Panc1 (cell line): Measurements from ENCODE around the gene GPATCH3. TPM values are rescaled to one million over a fixed set of nuclear protein-coding genes. Genes with fewer than 3 reads are reported as not detected.

ENCODE experiments used
- ATAC-seq: fragments of 200-7000 bp; cut with Tn5 transposase; 2 replicates; pipeline ENCODE4 v1.9.1; 2020; ENCODE audit warnings: mild to moderate bottlenecking, moderate library complexity
- BruUV-seq: library from RNA; stranded (reverse); fragments of 400-500 nt; replicated peaks from 2 replicates; lab custom pipeline; 2021; lab: Mats Ljungman, UMichigan
- CTCF ChIA-PET: fragments of 300-600 bp; sonication (Branson Sonifier 250); formaldehyde crosslinking; loops from one replicate; lab custom pipeline; 2022; ENCODE audit warnings: antibody characterized with exemption; lab: Charles Lee
- POLR2A ChIA-PET: fragments of 300-600 bp; sonication (Branson Sonifier 250); formaldehyde crosslinking; loops from one replicate; lab custom pipeline; 2022; ENCODE audit warnings: antibody characterized with exemption; lab: Charles Lee
- DNase-seq: peaks from one replicate; pipeline ENCODE4 v3.0.0-alpha.2; 2010; ENCODE audit warnings: low read depth, low spot score
- H3K27ac ChIP-seq: 2 replicates; pipeline ENCODE4 v1.5.1; 2011; ENCODE audit warnings: mild to moderate bottlenecking, low read length, inconsistent platforms
- H3K27me3 ChIP-seq: fragments of 200-500 bp; sonication (Bioruptor generic); 2 replicates; pipeline ENCODE4 v1.6.0; 2014; ENCODE audit warnings: low read length, inconsistent platforms; ENCODE audit not compliant: control insufficient read depth, insufficient read depth
- H3K36me3 ChIP-seq: fragments of 200-500 bp; sonication (Bioruptor generic); 2 replicates; pipeline ENCODE4 v1.5.1; 2014; ENCODE audit warnings: inconsistent platforms, mild to moderate bottlenecking, low read length, moderate library complexity; ENCODE audit not compliant: control insufficient read depth, insufficient read depth
- H3K4me1 ChIP-seq: 2 replicates; pipeline ENCODE4 v1.5.1; 2011; ENCODE audit warnings: inconsistent platforms, mild to moderate bottlenecking, low read length, moderate library complexity; ENCODE audit not compliant: control insufficient read depth, insufficient read depth
- H3K4me3 ChIP-seq, 2 experiments: 2 replicates each; pipeline ENCODE4 v1.5.1; 2011 to 2012; ENCODE audit warnings: low read depth in 2 of 2, low read length in 2 of 2, mild to moderate bottlenecking in 2 of 2, inconsistent platforms in 1 of 2, moderate library complexity in 1 of 2
- H3K9me3 ChIP-seq: fragments of 200-500 bp; sonication (Bioruptor generic); 2 replicates; pipeline ENCODE4 v1.5.1; 2014; ENCODE audit warnings: low read depth, mild to moderate bottlenecking, inconsistent platforms, low read length, moderate library complexity; ENCODE audit not compliant: control insufficient read depth, insufficient read depth
- POLR2AphosphoS5 ChIP-seq: IDR thresholded peaks from 2 replicates; pipeline ENCODE4 v1.6.1; 2012; ENCODE audit warnings: mild to moderate bottlenecking, low read depth, low read length, moderate library complexity
- SIN3A ChIP-seq: IDR thresholded peaks from 2 replicates; pipeline ENCODE4 v1.6.1; 2012; ENCODE audit warnings: low read depth, mild to moderate bottlenecking, low read length, moderate library complexity, borderline replicate concordance; ENCODE audit not compliant: insufficient read depth
- TCF7L2 ChIP-seq: IDR thresholded peaks from 2 replicates; pipeline ENCODE4 v1.6.1; 2011; ENCODE audit warnings: mild to moderate bottlenecking, low read depth, low read length, inconsistent platforms
- in situ Hi-C: cut with HindIII; loops from 2 replicates; pipeline ENCODE4 v1.10.0; 2016; ENCODE audit warnings: low sequenced_read_pairs, low pct_unique_long_range_greater_than_20kb
- intact Hi-C: fragments of 100-400 bp; cut with micrococcal nuclease; formaldehyde crosslinking; loops from one replicate; pipeline ENCODE4 v1.10.0; 2022; ENCODE audit not compliant: unreplicated experiment
- total RNA-seq: library from RNA; stranded (reverse); gene quantifications from one replicate; pipeline ENCODE4 v1.2.1, GENCODE V29; 2021; ENCODE audit not compliant: unreplicated experiment
- TF ChIP-seq, protein P1 (sequence below), 2 experiments: IDR thresholded peaks; 2 replicates each; pipeline ENCODE4 v1.6.1; 2011 to 2012; ENCODE audit warnings: low read depth in 2 of 2, control low read depth in 1 of 2, low read length in 1 of 2, mild to moderate bottlenecking in 1 of 2, moderate library complexity in 1 of 2; ENCODE audit not compliant: insufficient read depth in 1 of 2
- TF ChIP-seq, protein P2 (sequence below): fragments of 450-650 bp; IDR thresholded peaks from 2 replicates; pipeline ENCODE4 v1.5.1; 2017; ENCODE audit warnings: mild to moderate bottlenecking

Gene GPATCH3
- total RNA-seq, 1 experiment from 2014 or later = 29.7 TPM

DNA sequence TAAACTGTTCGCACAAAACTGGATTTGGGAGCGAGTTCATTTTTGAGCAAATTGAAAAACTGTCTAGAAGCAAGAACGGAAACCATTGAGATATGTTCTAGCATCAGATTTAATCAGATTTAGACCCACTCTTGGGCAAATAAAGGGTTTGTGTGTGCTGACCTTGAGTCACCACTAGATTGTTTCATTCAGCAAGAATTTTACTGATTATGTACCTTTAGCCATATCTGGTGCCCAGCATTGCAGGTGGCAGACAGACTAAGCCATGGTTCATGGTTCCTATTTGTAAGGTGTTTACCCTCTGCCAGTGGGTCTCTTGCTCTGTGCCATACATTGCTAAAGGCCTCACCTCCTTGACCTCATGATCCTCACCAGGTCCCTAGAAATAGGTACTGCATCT lies 22.6 kb upstream of the GPATCH3 start:
- ChIA-PET CTCF (no interaction called here), POLR2A (no interaction called here)
- peaks cover 33% of the 10 kb centered on the region for H3K36me3 ChIP-seq
- H3K4me3 ChIP-seq = peak overlapping the region; percentile 82 to 87
- no TSS peak for BruUV-seq
- in situ Hi-C loops (no loop called here), intact Hi-C loops (no loop called here)
- H3K4me1 ChIP-seq = peaks cover 23% of the 10 kb centered on the region
- ATAC-seq = no peak
- no peaks in the 10 kb centered on the region for H3K9me3 ChIP-seq
- H3K27ac ChIP-seq = peak overlapping the region; percentile 98
- H3K27me3 ChIP-seq = no peaks in the 10 kb centered on the region
- no peak for DNase-seq
- 0 out of 2 replicates have a peak, but pooled peaks have one; percentile 23 for TF ChIP-seq TCF7L2
- TF ChIP-seq POLR2AphosphoS5 = no peak

DNA sequence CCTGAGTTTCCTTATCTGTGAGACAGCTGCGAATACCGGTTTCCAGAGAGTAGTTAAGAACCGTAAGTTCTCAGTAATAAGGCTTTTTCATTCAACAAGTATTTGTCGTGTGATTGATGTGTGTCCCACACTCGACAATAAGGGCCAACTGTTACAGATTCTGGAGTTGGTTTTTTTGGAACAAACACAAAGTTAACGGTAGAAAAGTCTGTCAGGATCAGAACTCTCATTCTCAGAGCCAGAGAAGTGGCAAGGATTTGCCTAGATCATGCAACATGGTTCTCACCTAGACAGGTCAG lies 22.1 kb upstream of the GPATCH3 start:
- Histone ChIP-seq H3K27ac (peak overlapping the region; percentile 98), H3K27me3 (no peaks in the 10 kb centered on the region), H3K4me3 (peak overlapping the region; percentile 82 to 87), H3K9me3 (no peaks in the 10 kb centered on the region), H3K4me1 (peaks cover 23% of the 10 kb centered on the region), H3K36me3 (peaks cover 28% of the 10 kb centered on the region)
- TF ChIP-seq POLR2AphosphoS5 (no peak; the same call in 1 of the 2 replicates), SIN3A (no peak), TCF7L2 (no peak)
- TF ChIP-seq, protein P1, sequence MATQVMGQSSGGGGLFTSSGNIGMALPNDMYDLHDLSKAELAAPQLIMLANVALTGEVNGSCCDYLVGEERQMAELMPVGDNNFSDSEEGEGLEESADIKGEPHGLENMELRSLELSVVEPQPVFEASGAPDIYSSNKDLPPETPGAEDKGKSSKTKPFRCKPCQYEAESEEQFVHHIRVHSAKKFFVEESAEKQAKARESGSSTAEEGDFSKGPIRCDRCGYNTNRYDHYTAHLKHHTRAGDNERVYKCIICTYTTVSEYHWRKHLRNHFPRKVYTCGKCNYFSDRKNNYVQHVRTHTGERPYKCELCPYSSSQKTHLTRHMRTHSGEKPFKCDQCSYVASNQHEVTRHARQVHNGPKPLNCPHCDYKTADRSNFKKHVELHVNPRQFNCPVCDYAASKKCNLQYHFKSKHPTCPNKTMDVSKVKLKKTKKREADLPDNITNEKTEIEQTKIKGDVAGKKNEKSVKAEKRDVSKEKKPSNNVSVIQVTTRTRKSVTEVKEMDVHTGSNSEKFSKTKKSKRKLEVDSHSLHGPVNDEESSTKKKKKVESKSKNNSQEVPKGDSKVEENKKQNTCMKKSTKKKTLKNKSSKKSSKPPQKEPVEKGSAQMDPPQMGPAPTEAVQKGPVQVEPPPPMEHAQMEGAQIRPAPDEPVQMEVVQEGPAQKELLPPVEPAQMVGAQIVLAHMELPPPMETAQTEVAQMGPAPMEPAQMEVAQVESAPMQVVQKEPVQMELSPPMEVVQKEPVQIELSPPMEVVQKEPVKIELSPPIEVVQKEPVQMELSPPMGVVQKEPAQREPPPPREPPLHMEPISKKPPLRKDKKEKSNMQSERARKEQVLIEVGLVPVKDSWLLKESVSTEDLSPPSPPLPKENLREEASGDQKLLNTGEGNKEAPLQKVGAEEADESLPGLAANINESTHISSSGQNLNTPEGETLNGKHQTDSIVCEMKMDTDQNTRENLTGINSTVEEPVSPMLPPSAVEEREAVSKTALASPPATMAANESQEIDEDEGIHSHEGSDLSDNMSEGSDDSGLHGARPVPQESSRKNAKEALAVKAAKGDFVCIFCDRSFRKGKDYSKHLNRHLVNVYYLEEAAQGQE (IDR thresholded peaks at IDR 0.05; ENCODE audit: insufficient read depth in 1 of 2, low read depth in 2 of 2, low read length in 1 of 2) = no peak
- TF ChIP-seq, protein P2, sequence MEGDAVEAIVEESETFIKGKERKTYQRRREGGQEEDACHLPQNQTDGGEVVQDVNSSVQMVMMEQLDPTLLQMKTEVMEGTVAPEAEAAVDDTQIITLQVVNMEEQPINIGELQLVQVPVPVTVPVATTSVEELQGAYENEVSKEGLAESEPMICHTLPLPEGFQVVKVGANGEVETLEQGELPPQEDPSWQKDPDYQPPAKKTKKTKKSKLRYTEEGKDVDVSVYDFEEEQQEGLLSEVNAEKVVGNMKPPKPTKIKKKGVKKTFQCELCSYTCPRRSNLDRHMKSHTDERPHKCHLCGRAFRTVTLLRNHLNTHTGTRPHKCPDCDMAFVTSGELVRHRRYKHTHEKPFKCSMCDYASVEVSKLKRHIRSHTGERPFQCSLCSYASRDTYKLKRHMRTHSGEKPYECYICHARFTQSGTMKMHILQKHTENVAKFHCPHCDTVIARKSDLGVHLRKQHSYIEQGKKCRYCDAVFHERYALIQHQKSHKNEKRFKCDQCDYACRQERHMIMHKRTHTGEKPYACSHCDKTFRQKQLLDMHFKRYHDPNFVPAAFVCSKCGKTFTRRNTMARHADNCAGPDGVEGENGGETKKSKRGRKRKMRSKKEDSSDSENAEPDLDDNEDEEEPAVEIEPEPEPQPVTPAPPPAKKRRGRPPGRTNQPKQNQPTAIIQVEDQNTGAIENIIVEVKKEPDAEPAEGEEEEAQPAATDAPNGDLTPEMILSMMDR = no peak
- ChIA-PET CTCF (no interaction called here), POLR2A (interaction anchor here (1.0 kb wide), 1 partner anchor 18 kb away, joined by 3 read pairs; no protein-coding TSS in a partner anchor)
- in situ Hi-C loops (no loop called here), intact Hi-C loops (no loop called here)
- ATAC-seq = no peak
- TSS peak; percentile 75 for BruUV-seq
- DNase-seq = no peak

DNA sequence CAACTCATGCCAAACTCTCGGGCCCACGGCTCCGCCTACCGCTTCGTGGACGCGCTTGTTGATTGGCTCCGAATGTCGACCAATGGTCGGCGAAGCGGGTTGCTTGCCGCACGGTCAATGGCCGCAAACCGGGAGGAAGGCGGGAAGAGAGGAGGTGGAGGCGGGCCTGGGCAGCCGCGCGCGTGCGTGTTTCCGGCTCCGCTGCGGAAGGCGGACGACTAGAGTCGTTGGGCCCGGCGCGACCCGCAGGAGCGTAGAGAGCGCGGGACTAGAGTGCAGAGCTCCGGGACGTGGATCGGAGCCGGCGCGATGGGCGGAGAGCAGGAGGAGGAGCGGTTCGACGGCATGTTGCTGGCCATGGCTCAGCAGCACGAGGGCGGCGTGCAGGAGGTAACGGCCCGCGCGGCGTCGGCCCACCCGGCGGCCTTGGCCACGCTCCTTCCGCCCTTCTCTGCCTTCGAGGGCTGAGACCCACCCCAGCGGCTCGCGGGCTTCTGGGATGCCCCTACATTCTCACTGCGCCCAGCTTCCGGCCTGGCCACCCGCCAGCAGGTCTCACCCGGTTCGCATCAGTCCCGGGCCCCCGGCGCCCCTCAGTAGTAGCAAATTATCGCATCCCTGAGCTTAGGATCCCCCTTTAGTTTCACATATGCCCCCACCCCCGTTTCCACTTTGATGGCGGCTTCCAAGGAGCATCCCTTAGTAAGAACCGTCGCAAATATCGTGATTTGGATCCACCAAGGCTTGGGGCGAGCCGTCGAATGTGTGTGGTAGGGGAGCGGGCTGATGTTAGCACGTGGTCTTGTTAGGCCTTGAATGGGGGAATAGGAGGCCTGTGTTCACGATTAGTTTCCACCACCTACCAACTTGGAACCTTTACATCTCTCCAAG lies 21.5 kb upstream of the GPATCH3 start, which contains the start of gene NUDC:
NUDC (plus strand) TSS at position 204 of the 891 bp plus-strand sequence; CDS start at position 310, 106 bp downstream.
- peak; percentile 87 for DNase-seq
- no TSS peak for BruUV-seq
- peaks cover 23% of the 10 kb centered on the region for H3K4me1 ChIP-seq
- ChIA-PET POLR2A (interaction anchor here (0.5 to 1.0 kb wide), 5 partner anchors 9 to 557 kb away, joined by 3 to 10 read pairs (median 6); no protein-coding TSS in a partner anchor), CTCF (no interaction called here)
- H3K4me3 ChIP-seq = peak within 1 kb of the TSS; percentile 82 to 87
- intact Hi-C loops = no loop called here
- TF ChIP-seq SIN3A = peak; percentile 81; the same call in 1 of the 2 replicates
- TF ChIP-seq POLR2AphosphoS5 = peak; percentile 86
- TF ChIP-seq, protein P2 = no peak
- H3K9me3 ChIP-seq = no peaks in the 10 kb centered on the region
- ATAC-seq = peak; percentile 98
- H3K27ac ChIP-seq = peak within 1 kb of the TSS; percentile 98
- H3K36me3 ChIP-seq = peaks cover 28% of the 10 kb centered on the region
- H3K27me3 ChIP-seq = no peaks in the 10 kb centered on the region
- in situ Hi-C loops = no loop called here
